GM18951 (cell line): ENCODE measurements around the gene EDC3.
A peak's percentile ranks its signal among the peaks of the same experiment; 100 is the strongest.

ENCODE experiments used
- POLR2A ChIP-seq: IDR thresholded peaks from 4 replicates; pipeline ENCODE4 v1.6.1; 2011; ENCODE audit warnings: mild to moderate bottlenecking; ENCODE audit not compliant: insufficient read length, insufficient read depth; ENCODE audit errors: extremely low read depth
- in situ Hi-C: fragments of 300-500 bp; cut with MboI; formaldehyde crosslinking; loops from one replicate; pipeline ENCODE4 v1.12.0; 2022; ENCODE audit warnings: low sequenced_read_pairs, mixed read lengths, inconsistent platforms; ENCODE audit not compliant: unreplicated experiment

EDC3 gene

GRCh38 chr15:74621936-74622335 lies 73.9 kb downstream of the EDC3 start:
- no peak for TF ChIP-seq POLR2A
- in situ Hi-C loops = loop anchor here (10.0 kb wide), 1 partner anchor 247 kb away; no protein-coding TSS in a partner anchor

- in situ Hi-C loops = loop anchor here (10.0 kb wide), 1 partner anchor 247 kb away; no protein-coding TSS in a partner anchor
- no peak for TF ChIP-seq POLR2A
Observed at GRCh38 chr15:74621546-74621920, 74.3 kb downstream of the EDC3 start.

- in situ Hi-C loops = loop anchor here (10.0 kb wide), 1 partner anchor 246 kb away; no protein-coding TSS in a partner anchor
- no peak for TF ChIP-seq POLR2A
Observed at GRCh38 chr15:74620636-74621545, 74.9 kb downstream of the EDC3 start.

- in situ Hi-C loops = loop anchor here (10.0 kb wide), 1 partner anchor 245 kb away; no protein-coding TSS in a partner anchor
- TF ChIP-seq POLR2A = no peak
Observed at GRCh38 chr15:74619916-74620635, 75.7 kb downstream of the EDC3 start.

GRCh38 chr15:74618841-74619596 lies 76.8 kb downstream of the EDC3 start:
- in situ Hi-C loops = no loop called here
- TF ChIP-seq POLR2A = no peak

GRCh38 chr15:74616996-74617395 lies 78.8 kb downstream of the EDC3 start:
- in situ Hi-C loops = no loop called here
- no peak for TF ChIP-seq POLR2A

- in situ Hi-C loops = no loop called here
- no peak for TF ChIP-seq POLR2A
Observed at GRCh38 chr15:74616366-74616939, 79.4 kb downstream of the EDC3 start.

- peak; percentile 80 for TF ChIP-seq POLR2A
- in situ Hi-C loops = no loop called here
Observed at GRCh38 chr15:74615508-74616365, 80.1 kb downstream of the EDC3 start, which contains the start of gene CLK3. TSS of gene CLK3 (plus strand) at chr15:74615836. CDS start at chr15:74619197, 3,361 bp downstream.

GRCh38 chr15:74614744-74615507 lies 80.9 kb downstream of the EDC3 start:
- TF ChIP-seq POLR2A = no peak
- in situ Hi-C loops = no loop called here

- no peak for TF ChIP-seq POLR2A
- in situ Hi-C loops = no loop called here
Observed at GRCh38 chr15:74613953-74614743, 81.7 kb downstream of the EDC3 start.

- TF ChIP-seq POLR2A = no peak
- in situ Hi-C loops = no loop called here
Observed at GRCh38 chr15:74613089-74613952, 82.5 kb downstream of the EDC3 start.
